HUES48 (cell line): ENCODE measurements around the gene CTNNA3.

ENCODE experiments used
- H3K27ac ChIP-seq: one replicate; pipeline ENCODE4 v1.7.0; 2013; ENCODE audit warnings: low read depth, low read length, inconsistent platforms
- H3K27me3 ChIP-seq: 2 replicates; pipeline ENCODE4 v1.6.1; 2013; ENCODE audit warnings: mild to moderate bottlenecking, low read length; ENCODE audit not compliant: control insufficient read depth, insufficient read depth
- H3K36me3 ChIP-seq: 2 replicates; pipeline ENCODE4 v1.6.1; 2013; ENCODE audit warnings: low read length; ENCODE audit not compliant: control insufficient read depth, insufficient read depth
- H3K4me1 ChIP-seq: 2 replicates; pipeline ENCODE4 v1.6.1; 2013; ENCODE audit warnings: mild to moderate bottlenecking, low read length; ENCODE audit not compliant: control insufficient read depth, insufficient read depth
- H3K4me3 ChIP-seq: 2 replicates; pipeline ENCODE4 v1.5.1; 2013; ENCODE audit warnings: mild to moderate bottlenecking, low read depth, low read length
- H3K9ac ChIP-seq: 2 replicates; pipeline ENCODE4 v1.6.1; 2013; ENCODE audit warnings: mild to moderate bottlenecking, low read depth, low read length, moderate library complexity
- H3K9me3 ChIP-seq: 2 replicates; pipeline ENCODE4 v1.6.1; 2013; ENCODE audit warnings: low read length; ENCODE audit not compliant: control insufficient read depth, insufficient read depth

Gene CTNNA3

GRCh38 chr10:66565999-66566398 is 1130.0 kb downstream of the CTNNA3 start:
- Histone ChIP-seq H3K27me3 (no peaks in the 10 kb centered on the region), H3K36me3 (no peaks in the 10 kb centered on the region), H3K27ac (no peak overlapping the region), H3K9ac (no peak overlapping the region), H3K4me1 (peaks cover 4% of the 10 kb centered on the region; the same call in 1 of the 2 replicates), H3K4me3 (no peak overlapping the region), H3K9me3 (no peaks in the 10 kb centered on the region)

- peaks cover 4% of the 10 kb centered on the region; the same call in 1 of the 2 replicates for H3K4me1 ChIP-seq
- no peak overlapping the region for H3K4me3 ChIP-seq
- no peaks in the 10 kb centered on the region for H3K9me3 ChIP-seq
- no peaks in the 10 kb centered on the region for H3K36me3 ChIP-seq
- no peak overlapping the region for H3K9ac ChIP-seq
- no peak overlapping the region for H3K27ac ChIP-seq
- H3K27me3 ChIP-seq, result no peaks in the 10 kb centered on the region
These were observed 1131.7 kb downstream of the CTNNA3 start for GRCh38 chr10:66564287-66564686.

- H3K9me3 ChIP-seq, result no peaks in the 10 kb centered on the region
These were observed 1140.9 kb downstream of the CTNNA3 start for GRCh38 chr10:66555061-66555460.

GRCh38 chr10:66552331-66552730 is 1143.7 kb downstream of the CTNNA3 start:
- Histone ChIP-seq H3K27me3 (no peaks in the 10 kb centered on the region), H3K9ac (no peak overlapping the region), H3K36me3 (no peaks in the 10 kb centered on the region), H3K4me1 (no peaks in the 10 kb centered on the region), H3K9me3 (no peaks in the 10 kb centered on the region), H3K4me3 (no peak overlapping the region), H3K27ac (no peak overlapping the region)

More at GRCh38 chr10:66555061-66555460, 1140.9 kb downstream of the CTNNA3 start:
- Histone ChIP-seq H3K4me1 (no peaks in the 10 kb centered on the region), H3K27me3 (no peaks in the 10 kb centered on the region), H3K4me3 (no peak overlapping the region), H3K9ac (no peak overlapping the region), H3K36me3 (no peaks in the 10 kb centered on the region), H3K27ac (no peak overlapping the region)

- no peak overlapping the region for H3K27ac ChIP-seq
- H3K27me3 ChIP-seq, result no peaks in the 10 kb centered on the region
- no peaks in the 10 kb centered on the region for H3K9me3 ChIP-seq
- H3K4me3 ChIP-seq, result no peak overlapping the region
- no peak overlapping the region for H3K9ac ChIP-seq
- no peaks in the 10 kb centered on the region for H3K36me3 ChIP-seq
- H3K4me1 ChIP-seq, result no peaks in the 10 kb centered on the region
These were observed 1145.6 kb downstream of the CTNNA3 start for GRCh38 chr10:66550351-66550750.

- H3K4me3 ChIP-seq, result no peak overlapping the region
- no peaks in the 10 kb centered on the region for H3K36me3 ChIP-seq
- H3K9ac ChIP-seq, result no peak overlapping the region
- H3K4me1 ChIP-seq, result no peaks in the 10 kb centered on the region
- H3K27me3 ChIP-seq, result no peaks in the 10 kb centered on the region
- no peaks in the 10 kb centered on the region for H3K9me3 ChIP-seq
- no peak overlapping the region for H3K27ac ChIP-seq
These were observed 1157.1 kb downstream of the CTNNA3 start for GRCh38 chr10:66538908-66539307.

- Histone ChIP-seq H3K9me3 (no peaks in the 10 kb centered on the region), H3K9ac (no peak overlapping the region), H3K4me3 (no peak overlapping the region), H3K36me3 (no peaks in the 10 kb centered on the region), H3K27ac (no peak overlapping the region), H3K27me3 (no peaks in the 10 kb centered on the region), H3K4me1 (no peaks in the 10 kb centered on the region)
These were observed 1157.6 kb downstream of the CTNNA3 start for GRCh38 chr10:66538371-66538770.

- H3K9ac ChIP-seq, result no peak overlapping the region
- no peak overlapping the region for H3K4me3 ChIP-seq
- H3K9me3 ChIP-seq, result no peaks in the 10 kb centered on the region
- no peaks in the 10 kb centered on the region for H3K36me3 ChIP-seq
- no peaks in the 10 kb centered on the region for H3K27me3 ChIP-seq
- H3K27ac ChIP-seq, result no peak overlapping the region
- no peaks in the 10 kb centered on the region for H3K4me1 ChIP-seq
These were observed 1158.8 kb downstream of the CTNNA3 start for GRCh38 chr10:66537186-66537585.

GRCh38 chr10:66535439-66535838 is 1160.6 kb downstream of the CTNNA3 start:
- no peak overlapping the region for H3K9ac ChIP-seq
- no peak overlapping the region for H3K4me3 ChIP-seq
- no peaks in the 10 kb centered on the region for H3K9me3 ChIP-seq
- H3K27me3 ChIP-seq, result no peaks in the 10 kb centered on the region
- no peaks in the 10 kb centered on the region for H3K4me1 ChIP-seq
- no peaks in the 10 kb centered on the region for H3K36me3 ChIP-seq
- no peak overlapping the region for H3K27ac ChIP-seq

- Histone ChIP-seq H3K27me3 (no peaks in the 10 kb centered on the region), H3K9ac (no peak overlapping the region), H3K27ac (no peak overlapping the region), H3K9me3 (no peaks in the 10 kb centered on the region), H3K36me3 (no peaks in the 10 kb centered on the region), H3K4me1 (no peaks in the 10 kb centered on the region), H3K4me3 (no peak overlapping the region)
These were observed 1161.1 kb downstream of the CTNNA3 start for GRCh38 chr10:66534866-66535265.

- Histone ChIP-seq H3K27ac (no peak overlapping the region), H3K4me3 (no peak overlapping the region), H3K9me3 (no peaks in the 10 kb centered on the region), H3K27me3 (no peaks in the 10 kb centered on the region), H3K9ac (no peak overlapping the region), H3K36me3 (no peaks in the 10 kb centered on the region), H3K4me1 (peaks cover 9% of the 10 kb centered on the region; the same call in 1 of the 2 replicates)
These were observed 1174.5 kb downstream of the CTNNA3 start for GRCh38 chr10:66521506-66521905.

GRCh38 chr10:66519616-66520015 is 1176.4 kb downstream of the CTNNA3 start:
- no peak overlapping the region for H3K9ac ChIP-seq

More at GRCh38 chr10:66519616-66520015, 1176.4 kb downstream of the CTNNA3 start:
- Histone ChIP-seq H3K36me3 (no peaks in the 10 kb centered on the region), H3K4me1 (peaks cover 9% of the 10 kb centered on the region; the same call in 1 of the 2 replicates), H3K4me3 (no peak overlapping the region), H3K27ac (no peak overlapping the region), H3K27me3 (no peaks in the 10 kb centered on the region), H3K9me3 (no peaks in the 10 kb centered on the region)
